ENCODE measurements around the gene NMRK2. TPM values are rescaled to one million over a fixed set of nuclear protein-coding genes. Genes with fewer than 3 reads are reported as not detected.

The NMRK2 gene
- total RNA-seq, 1 donor from 2014 or later: 0.73 TPM

GRCh38 chr19:3975144-3975543, 42.3 kb downstream of the NMRK2 start:
- no peak for FAIRE-seq
- peaks cover 22% of the 10 kb centered on the region for H3K4me1 Mint-ChIP-seq (ENCODE audit: low read depth, unreplicated experiment)
- H3K27ac ChIP-seq (ENCODE audit: low read depth, low read length): no peak overlapping the region
- no peak overlapping the region for H3K4me3 ChIP-seq (ENCODE audit: insufficient read depth, low read depth, low read length)
- TF ChIP-seq CTCF (IDR thresholded peaks at IDR 0.05; ENCODE audit: insufficient read depth, low read depth, low read length): no peak
- no peak for TF ChIP-seq EZH2 (IDR thresholded peaks at IDR 0.05; ENCODE audit: insufficient read depth, low read length)
- H3K4me3 Mint-ChIP-seq (ENCODE audit: unreplicated experiment): no peak overlapping the region
- H3K27ac Mint-ChIP-seq (ENCODE audit: unreplicated experiment): peak overlapping the region; percentile 87
- DNase-seq (ENCODE audit: low read depth): no peak
- H3K36me3 ChIP-seq (ENCODE audit: insufficient read depth, low read length): peaks cover 45% of the 10 kb centered on the region
- no peaks in the 10 kb centered on the region for H3K9me3 ChIP-seq (ENCODE audit: insufficient read depth, low read depth, low read length)
- H3K4me1 ChIP-seq (ENCODE audit: insufficient read depth, low read length): peaks cover 23% of the 10 kb centered on the region
- H3K79me2 ChIP-seq (ENCODE audit: insufficient read depth, low read length): peaks cover 58% of the 10 kb centered on the region
- no peaks in the 10 kb centered on the region for H3K27me3 Mint-ChIP-seq (ENCODE audit: low read depth, unreplicated experiment)
- peaks cover 15% of the 10 kb centered on the region for H3K36me3 Mint-ChIP-seq (ENCODE audit: low read depth, unreplicated experiment)
- no peaks in the 10 kb centered on the region for H3K9me3 Mint-ChIP-seq (ENCODE audit: unreplicated experiment)
- H3K9ac ChIP-seq (ENCODE audit: low read length): no peak overlapping the region
- H4K20me1 ChIP-seq (ENCODE audit: insufficient read depth, low read length): peaks cover 73% of the 10 kb centered on the region
- no peaks in the 10 kb centered on the region for H3K27me3 ChIP-seq (ENCODE audit: insufficient read depth, low read length)
- H2AFZ ChIP-seq (ENCODE audit: low read depth, low read length): no peak overlapping the region
- no peak overlapping the region for H3K4me2 ChIP-seq (ENCODE audit: low read length)

GRCh38 chr19:3975637-3976087, 42.8 kb downstream of the NMRK2 start:
- Mint-ChIP-seq H3K4me3 (ENCODE audit: unreplicated experiment) (no peak overlapping the region), H3K27ac (ENCODE audit: unreplicated experiment) (peak overlapping the region; percentile 87), H3K4me1 (ENCODE audit: low read depth, unreplicated experiment) (peaks cover 22% of the 10 kb centered on the region), H3K9me3 (ENCODE audit: unreplicated experiment) (no peaks in the 10 kb centered on the region), H3K36me3 (ENCODE audit: low read depth, unreplicated experiment) (peaks cover 14% of the 10 kb centered on the region), H3K27me3 (ENCODE audit: low read depth, unreplicated experiment) (no peaks in the 10 kb centered on the region)
- peaks cover 58% of the 10 kb centered on the region for H3K79me2 ChIP-seq (ENCODE audit: insufficient read depth, low read length)
- peaks cover 23% of the 10 kb centered on the region for H3K4me1 ChIP-seq (ENCODE audit: insufficient read depth, low read length)
- no peak overlapping the region for H3K9ac ChIP-seq (ENCODE audit: low read length)
- no peak overlapping the region for H2AFZ ChIP-seq (ENCODE audit: low read depth, low read length)
- no peak overlapping the region for H3K4me2 ChIP-seq (ENCODE audit: low read length)
- peaks cover 73% of the 10 kb centered on the region for H4K20me1 ChIP-seq (ENCODE audit: insufficient read depth, low read length)
- H3K27ac ChIP-seq (ENCODE audit: low read depth, low read length): no peak overlapping the region
- no peak for TF ChIP-seq CTCF (IDR thresholded peaks at IDR 0.05; ENCODE audit: insufficient read depth, low read depth, low read length)
- no peak for TF ChIP-seq EZH2 (IDR thresholded peaks at IDR 0.05; ENCODE audit: insufficient read depth, low read length)
- H3K4me3 ChIP-seq (ENCODE audit: insufficient read depth, low read depth, low read length): no peak overlapping the region
- no peaks in the 10 kb centered on the region for H3K9me3 ChIP-seq (ENCODE audit: insufficient read depth, low read depth, low read length)
- FAIRE-seq (no peak), DNase-seq (ENCODE audit: low read depth) (no peak)
- no peaks in the 10 kb centered on the region for H3K27me3 ChIP-seq (ENCODE audit: insufficient read depth, low read length)
- peaks cover 50% of the 10 kb centered on the region for H3K36me3 ChIP-seq (ENCODE audit: insufficient read depth, low read length)

- H3K27me3 Mint-ChIP-seq (ENCODE audit: low read depth, unreplicated experiment): no peaks in the 10 kb centered on the region
- Histone ChIP-seq H3K9ac (ENCODE audit: low read length) (peak overlapping the region; percentile 32), H2AFZ (ENCODE audit: low read depth, low read length) (no peak overlapping the region), H3K36me3 (ENCODE audit: insufficient read depth, low read length) (peaks cover 60% of the 10 kb centered on the region), H3K27me3 (ENCODE audit: insufficient read depth, low read length) (no peaks in the 10 kb centered on the region), H3K9me3 (ENCODE audit: insufficient read depth, low read depth, low read length) (no peaks in the 10 kb centered on the region), H4K20me1 (ENCODE audit: insufficient read depth, low read length) (peaks cover 78% of the 10 kb centered on the region), H3K4me1 (ENCODE audit: insufficient read depth, low read length) (peaks cover 26% of the 10 kb centered on the region), H3K79me2 (ENCODE audit: insufficient read depth, low read length) (peaks cover 66% of the 10 kb centered on the region), H3K4me2 (ENCODE audit: low read length) (peak overlapping the region; percentile 17), H3K4me3 (ENCODE audit: insufficient read depth, low read depth, low read length) (peak overlapping the region; percentile 9), H3K27ac (ENCODE audit: low read depth, low read length) (peak overlapping the region; percentile 10)
- peak overlapping the region; percentile 87 for H3K27ac Mint-ChIP-seq (ENCODE audit: unreplicated experiment)
- FAIRE-seq (no peak), DNase-seq (ENCODE audit: low read depth) (no peak)
- H3K4me1 Mint-ChIP-seq (ENCODE audit: low read depth, unreplicated experiment): peaks cover 29% of the 10 kb centered on the region
- H3K36me3 Mint-ChIP-seq (ENCODE audit: low read depth, unreplicated experiment): peaks cover 16% of the 10 kb centered on the region
- peak overlapping the region; percentile 57 for H3K4me3 Mint-ChIP-seq (ENCODE audit: unreplicated experiment)
- TF ChIP-seq EZH2 (IDR thresholded peaks at IDR 0.05; ENCODE audit: insufficient read depth, low read length) (no peak), CTCF (IDR thresholded peaks at IDR 0.05; ENCODE audit: insufficient read depth, low read depth, low read length) (no peak)
- no peaks in the 10 kb centered on the region for H3K9me3 Mint-ChIP-seq (ENCODE audit: unreplicated experiment)
Observed at GRCh38 chr19:3976495-3977241, 43.8 kb downstream of the NMRK2 start.

All from astrocyte (in vitro differentiated cells and primary cell).